Femur (tissue), 1 donor: ENCODE data around the gene AKT2.

Source experiments
- DNase-seq: peaks from one replicate; pipeline ENCODE4 v3.0.0-alpha.2; 2017

AKT2 gene

DNA sequence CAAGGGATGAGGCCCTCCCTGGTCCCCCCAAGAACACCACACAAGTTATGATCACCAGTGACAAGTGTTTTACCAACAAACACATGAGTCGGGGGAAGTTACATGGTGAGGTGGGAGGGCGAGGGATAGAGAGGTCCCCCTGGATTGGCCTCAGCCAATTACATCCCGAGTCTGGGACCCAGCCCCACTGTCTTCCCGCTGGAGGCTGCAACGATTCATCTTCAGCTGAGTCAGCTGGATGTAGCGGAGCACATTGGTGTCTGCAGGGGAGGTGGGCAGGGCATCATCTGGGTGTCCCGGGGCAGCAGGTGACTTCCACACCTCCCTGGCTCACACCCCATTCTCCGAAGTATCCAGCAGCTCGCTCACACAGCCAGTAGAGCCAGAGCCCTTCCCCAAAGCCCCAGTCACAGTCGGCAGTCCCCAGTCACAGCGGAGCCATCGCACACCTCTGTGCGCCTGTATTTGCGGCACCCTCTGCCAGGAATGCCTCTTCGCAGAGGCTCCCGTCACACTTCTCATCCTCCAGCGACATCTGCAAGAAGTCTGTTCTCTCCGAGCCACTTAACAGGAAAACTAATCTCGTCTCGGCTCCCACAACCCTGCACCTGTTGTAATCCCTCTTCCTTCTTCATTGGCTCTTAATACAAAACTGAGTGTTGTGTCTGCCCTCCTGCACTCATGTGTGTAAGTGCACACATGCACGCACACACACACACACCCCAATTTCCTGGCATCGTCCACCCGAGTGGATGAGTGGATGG lies 69.0 kb downstream of the AKT2 start:
- DNase-seq = no peak

DNA sequence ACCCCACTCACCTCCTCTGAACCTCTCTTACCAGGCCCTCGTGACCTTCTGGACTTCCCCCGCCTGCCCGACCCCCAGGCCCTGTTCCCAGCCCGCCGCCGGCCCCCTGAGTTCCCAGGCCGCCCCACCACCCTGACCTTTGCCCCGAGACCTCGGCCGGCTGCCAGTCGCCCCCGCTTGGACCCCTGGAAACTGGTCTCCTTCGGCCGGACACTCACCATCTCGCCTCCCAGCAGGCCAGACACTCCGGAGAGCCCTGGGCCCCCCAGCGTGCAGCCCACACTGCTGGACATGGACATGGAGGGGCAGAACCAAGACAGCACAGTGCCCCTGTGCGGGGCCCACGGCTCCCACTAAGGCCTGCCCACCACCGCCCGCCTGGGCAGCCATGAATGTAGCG lies 70.2 kb downstream of the AKT2 start:
- no peak for DNase-seq

DNA sequence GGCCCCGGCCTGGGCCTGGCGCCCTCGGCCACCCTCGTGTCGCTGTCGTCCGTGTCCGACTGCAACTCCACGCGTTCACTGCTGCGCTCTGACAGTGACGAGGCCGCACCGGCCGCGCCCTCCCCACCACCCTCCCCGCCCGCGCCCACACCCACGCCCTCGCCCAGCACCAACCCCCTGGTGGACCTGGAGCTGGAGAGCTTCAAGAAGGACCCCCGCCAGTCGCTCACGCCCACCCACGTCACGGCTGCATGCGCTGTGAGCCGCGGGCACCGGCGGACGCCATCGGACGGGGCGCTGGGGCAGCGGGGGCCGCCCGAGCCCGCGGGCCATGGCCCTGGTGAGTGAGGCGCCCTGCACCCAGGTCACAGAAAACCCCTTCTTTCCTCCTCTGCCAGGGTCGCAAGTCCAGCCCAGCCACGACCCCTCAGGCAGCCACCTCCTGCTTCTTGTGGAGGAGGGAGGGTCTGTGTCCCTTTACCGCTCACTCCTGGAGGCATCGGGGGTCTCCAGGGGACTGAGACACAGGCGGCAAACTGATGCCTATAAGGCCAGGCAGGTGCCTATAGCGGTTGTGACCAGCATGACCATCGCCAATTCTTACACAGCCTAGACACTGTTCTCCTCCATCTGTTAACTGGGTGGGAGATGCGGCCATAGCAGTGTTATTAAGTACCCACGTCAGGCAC lies 71.1 kb downstream of the AKT2 start:
- no peak for DNase-seq

DNA sequence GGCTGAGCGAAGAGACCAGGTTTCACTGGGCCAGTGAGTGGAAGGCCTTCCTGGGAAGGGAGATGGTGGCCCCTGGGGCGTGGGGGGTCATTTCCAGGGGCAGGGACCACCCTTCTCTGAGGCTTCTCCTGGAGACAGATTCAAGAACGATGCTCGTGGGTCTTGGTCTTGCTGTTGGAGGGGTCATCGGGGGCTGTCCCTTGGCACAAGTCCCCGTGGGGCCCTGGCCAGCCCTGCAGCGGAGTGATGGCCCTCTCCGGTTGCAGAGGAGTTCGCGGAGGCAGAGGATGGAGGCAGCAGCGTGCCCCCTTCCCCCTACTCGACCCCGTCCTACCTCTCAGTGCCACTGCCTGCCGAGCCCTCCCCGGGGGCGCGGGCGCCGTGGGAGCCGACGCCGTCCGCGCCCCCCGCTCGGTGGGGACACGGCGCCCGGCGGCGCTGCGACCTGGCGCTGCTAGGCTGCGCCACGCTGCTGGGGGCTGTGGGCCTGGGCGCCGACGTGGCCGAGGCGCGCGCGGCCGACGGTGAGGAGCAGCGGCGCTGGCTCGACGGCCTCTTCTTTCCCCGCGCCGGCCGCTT lies 71.8 kb downstream of the AKT2 start:
- no peak for DNase-seq

DNA sequence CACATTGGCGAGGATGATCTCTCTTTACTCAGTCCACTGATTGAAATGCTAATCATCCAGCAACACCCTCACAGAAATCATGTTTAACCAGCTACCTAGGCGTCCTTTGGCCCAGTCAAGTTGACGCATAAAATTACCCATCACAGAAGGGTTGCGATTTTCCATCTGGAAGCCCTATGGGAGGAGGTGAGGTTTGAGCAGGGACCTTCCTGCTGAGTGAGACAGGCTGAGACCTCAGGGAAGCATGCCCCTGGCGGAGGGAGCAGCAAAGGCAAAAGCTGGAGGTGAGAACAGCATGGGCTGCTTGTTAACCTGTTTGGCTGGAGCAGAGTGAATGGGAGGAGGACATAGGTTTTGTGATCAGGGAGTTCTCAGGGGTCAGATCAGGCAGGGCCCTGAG lies 74.3 kb downstream of the AKT2 start:
- no peak for DNase-seq

DNA sequence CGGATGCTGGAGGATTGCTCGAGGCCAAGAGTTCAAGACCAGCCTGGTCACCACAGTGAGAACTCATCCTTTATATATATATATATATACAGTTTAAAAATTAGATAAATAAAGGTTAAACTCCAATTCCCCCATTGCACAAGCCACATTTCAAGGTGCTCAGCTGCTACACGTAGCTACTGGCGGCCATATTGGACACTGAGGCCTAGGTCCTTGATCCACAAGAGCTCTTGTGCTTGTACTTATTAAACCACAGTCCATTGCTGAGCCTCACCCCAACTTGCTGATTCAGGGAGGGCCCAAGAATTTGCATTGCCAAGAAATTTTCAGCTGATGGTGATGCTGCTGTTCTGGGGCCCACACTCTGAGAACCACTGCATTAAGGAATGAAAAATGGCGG lies 76.5 kb downstream of the AKT2 start:
- no peak for DNase-seq

DNA sequence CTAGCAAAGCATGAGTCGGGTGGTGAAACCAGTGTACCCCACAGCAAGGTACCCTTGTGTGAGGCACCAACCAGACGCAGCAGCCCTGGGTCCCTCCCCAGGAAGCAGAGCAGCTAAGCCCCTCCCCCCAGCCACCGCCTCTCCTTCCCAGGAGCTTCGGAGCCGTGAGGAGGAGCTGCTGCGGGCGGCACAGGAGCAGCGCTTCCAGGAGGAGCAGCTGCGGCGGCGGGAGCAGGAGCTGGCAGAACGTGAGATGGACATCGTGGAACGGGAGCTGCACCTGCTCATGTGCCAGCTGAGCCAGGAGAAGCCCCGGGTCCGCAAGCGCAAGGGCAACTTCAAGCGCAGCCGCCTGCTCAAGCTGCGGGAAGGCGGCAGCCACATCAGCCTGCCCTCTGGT lies 79.4 kb downstream of the AKT2 start:
- DNase-seq = no peak

DNA sequence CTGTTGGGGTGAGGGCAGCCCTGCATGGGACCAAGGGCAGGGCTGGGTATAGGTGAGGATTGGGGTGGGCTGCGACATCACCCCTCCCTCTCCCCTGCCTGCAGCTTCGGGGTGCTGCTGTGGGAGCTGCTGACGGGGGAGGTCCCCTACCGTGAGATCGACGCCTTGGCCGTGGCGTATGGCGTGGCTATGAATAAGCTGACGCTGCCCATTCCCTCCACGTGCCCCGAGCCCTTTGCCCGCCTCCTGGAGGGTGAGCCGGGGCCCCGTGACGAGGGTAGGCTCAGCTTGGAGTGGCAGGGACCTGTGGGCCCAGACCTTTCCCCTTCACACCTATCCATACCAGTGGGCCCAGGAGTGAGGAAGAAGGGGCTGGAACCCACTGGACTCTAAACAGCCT lies 80.8 kb downstream of the AKT2 start:
- DNase-seq = no peak

DNA sequence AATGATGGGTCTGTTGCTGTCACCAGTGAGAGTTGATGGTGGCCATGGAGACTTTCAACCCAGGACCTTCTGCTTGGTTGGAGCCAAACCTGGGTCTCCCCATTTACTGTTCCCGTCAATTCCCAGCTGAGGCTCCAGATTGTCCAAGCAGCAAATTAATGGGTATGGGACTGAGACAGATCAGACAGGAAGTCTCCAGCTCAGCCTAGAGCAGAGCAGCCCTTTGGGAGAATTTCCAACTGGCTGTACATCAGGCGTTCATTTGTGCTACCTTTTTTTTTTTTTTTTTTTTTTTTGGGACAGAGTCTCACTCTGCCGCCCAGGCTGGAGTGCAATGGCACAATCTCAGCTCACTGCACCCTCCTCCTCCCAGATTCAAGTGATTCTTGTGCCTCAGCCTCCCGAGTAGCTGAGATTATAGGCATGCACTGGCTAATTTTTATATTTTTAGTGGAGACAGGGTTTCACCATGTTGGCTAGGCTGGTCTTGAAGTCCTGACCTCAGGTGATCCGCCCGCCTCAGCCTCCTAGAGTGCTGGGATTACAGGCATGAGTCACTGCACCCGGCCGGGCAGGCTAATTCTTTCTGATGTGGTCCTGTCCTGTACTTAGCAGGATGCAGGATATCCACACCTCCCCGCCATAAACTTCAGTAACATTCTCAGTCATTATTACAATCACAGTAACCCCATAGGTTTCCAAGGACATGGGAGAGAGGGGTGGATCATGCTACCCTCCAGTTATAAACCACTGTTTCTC lies 84.6 kb downstream of the AKT2 start:
- DNase-seq = no peak

DNA sequence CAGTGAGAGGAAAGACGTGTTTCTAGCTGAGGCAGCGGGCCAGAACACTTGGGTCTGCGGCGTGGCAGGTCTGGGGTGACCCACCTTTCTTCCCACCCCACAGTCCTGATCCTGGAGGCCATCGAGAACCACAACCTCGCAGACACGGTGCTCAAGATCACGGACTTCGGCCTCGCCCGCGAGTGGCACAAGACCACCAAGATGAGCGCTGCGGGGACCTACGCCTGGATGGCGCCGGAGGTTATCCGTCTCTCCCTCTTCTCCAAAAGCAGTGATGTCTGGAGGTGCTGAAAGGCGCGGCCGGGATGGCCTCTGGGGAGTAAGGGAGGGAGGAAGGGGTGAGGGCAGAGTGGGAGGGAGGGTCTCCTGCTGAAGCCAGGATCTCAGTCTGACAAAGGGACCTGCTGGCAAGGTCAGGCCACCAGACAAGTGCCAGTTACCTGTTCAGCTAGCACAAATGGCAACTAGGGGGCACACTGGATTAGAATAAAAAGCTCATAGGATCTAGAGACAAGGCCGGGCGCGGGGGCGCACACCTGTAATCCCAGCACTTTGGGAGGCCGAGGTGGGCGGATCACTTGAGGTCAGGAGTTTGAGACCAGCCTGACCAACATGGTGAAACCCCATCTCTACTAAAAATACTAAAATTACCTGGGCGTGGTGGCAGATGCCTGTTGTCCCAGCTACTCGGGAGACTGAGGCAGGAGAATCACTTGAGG lies 86.7 kb downstream of the AKT2 start:
- no peak for DNase-seq

DNA sequence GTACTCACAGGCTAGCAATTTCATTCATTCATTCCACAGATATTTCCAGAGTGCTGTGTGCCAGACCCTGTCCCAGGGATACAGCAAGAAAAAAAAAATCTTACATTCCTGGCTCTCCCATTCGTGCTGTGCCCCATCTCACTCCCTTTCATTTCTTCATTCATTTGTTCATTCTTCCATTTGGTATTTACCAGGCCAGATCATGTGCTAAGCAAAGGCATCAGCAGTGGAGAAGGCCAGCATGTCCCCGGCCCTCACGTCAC lies 91.6 kb downstream of the AKT2 start:
- no peak for DNase-seq

DNA sequence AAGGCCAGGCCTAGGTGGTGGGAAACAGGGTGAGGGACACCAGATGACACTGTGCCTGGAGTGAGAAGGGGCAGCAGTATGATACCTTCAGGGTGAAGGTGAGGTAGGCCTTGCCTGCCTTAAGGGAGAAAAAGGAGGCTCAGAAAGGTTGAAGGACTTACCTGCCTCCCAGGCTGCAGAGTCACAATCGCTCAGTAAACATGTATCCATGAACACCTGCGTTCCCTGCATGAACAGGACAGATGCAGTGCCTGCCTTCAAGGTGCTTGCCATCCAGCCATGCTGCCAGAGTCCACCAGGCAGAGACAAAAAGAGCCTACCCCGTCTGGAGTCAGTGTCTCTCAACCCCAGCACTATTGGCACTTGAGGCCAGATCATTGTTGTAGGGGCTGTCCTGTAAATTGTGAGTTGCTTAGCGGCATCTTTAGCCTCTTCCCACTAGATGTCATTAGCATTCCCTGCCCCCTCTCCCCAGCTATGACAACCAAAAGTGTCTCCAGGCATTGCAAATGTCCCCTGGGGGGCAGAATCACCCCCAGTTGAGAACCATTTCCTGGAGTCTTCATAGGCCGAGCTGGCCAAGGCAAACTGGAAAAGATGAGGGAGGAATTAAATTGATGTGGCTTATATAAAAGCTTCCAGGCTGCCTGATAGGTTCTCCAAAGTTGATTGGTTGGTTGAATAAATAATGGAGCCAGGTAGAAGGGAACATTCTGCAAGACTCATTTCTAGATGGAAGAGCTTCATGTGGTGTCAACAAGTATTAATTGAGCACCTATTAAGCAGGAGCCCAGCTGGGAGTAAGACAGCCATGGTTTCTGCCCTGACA lies 92.2 kb downstream of the AKT2 start:
- no peak for DNase-seq

DNA sequence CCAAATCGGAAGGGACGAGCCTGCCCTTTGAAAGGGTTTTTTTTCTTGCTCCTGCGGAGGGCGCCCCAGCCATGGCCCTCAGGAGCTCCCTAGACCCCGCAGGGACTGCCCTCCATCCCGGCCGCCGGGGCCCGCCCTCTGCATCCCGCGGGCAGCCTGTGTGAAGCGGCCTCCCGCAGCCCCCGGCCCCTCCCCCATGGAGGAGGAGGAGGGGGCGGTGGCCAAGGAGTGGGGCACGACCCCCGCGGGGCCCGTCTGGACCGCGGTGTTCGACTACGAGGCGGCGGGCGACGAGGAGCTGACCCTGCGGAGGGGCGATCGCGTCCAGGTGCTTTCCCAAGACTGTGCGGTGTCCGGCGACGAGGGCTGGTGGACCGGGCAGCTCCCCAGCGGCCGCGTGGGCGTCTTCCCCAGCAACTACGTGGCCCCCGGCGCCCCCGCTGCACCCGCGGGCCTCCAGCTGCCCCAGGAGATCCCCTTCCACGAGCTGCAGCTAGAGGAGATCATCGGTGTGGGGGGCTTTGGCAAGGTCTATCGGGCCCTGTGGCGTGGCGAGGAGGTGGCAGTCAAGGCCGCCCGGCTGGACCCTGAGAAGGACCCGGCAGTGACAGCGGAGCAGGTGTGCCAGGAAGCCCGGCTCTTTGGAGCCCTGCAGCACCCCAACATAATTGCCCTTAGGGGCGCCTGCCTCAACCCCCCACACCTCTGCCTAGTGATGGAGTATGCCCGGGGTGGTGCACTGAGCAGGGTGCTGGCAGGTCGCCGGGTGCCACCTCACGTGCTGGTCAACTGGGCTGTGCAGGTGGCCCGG lies 93.1 kb downstream of the AKT2 start:
- DNase-seq = peak; percentile 43

DNA sequence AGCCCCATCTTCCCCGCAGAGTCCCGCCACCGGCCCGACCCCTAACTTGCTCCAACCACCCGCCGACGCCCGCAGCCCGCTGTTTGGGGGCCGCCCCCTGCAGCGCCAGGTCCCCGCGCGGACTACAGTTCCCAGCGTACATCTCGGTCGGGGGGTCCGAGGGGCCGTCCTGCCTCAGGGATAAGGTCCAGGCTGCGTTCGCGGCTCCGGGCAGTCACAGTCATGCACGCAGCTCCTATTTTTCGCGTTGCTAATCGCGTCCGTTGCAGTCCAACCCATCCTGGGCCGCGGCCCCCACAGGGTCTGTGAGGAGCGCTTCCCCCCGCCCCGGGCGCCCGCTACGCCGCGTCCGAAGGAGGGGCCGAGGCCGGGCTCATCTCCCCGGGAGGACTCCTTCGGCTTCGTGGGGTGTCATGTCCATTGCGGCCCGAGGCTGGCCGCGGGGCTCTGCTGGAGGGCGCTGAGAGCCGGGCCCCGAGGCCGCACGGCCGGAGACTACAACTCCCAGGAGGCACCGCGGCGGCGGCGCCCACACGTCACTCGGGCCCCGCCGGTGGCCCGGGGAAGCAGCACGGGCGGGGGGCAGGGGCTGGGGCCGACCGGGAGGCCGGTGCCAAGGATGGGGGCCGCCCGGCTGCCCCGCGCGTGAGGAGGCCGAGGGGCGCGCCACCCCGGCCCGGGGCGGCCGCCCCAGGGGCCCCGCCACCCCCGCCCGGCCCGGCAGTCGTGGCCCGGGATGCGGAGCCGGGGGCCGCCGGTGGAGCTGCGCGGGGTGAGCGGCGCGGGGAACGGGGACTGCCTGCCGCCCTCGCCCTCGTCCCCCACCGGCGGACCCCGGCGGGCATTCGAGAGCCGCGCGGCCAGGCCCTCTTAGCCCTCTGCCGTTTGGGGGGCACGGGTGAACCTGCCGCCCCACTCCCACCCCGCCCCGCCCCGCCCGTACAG lies 94.0 kb downstream of the AKT2 start, which contains the start of gene MAP3K10:
Gene MAP3K10, plus strand, starts transcription at position 536 of the 945 bp plus-strand sequence. CDS start 606 bp downstream, outside the sequence.
- DNase-seq = peak; percentile 80

DNA sequence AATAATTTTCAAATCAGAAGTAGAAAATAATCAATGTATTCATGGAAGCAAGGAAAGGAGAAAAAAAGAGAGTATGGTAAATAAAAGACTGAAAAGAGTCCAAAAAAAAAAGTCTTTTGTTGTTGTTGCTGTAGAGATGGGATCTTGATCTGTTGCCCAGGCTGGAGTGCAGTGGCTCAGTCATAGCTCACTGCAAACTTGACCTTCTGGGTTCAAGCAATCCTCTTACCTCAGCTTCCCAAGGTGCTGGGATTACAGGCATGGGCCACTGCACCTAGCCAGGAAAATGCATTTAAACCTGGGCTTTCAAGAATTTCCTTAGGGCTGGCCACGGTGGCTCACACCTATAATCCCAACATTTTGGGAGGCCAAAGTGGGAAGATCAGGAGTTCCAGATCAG lies 100.9 kb downstream of the AKT2 start:
- DNase-seq = no peak
